GM18909 (cell line): ENCODE data around the gene TBC1D16.

ENCODE experiments used
- ATAC-seq: cut with Tn5 transposase; IDR thresholded peaks from one replicate; pipeline ENCODE4 v1.9.1; 2021; ENCODE audit warnings: mild to moderate bottlenecking; ENCODE audit not compliant: unreplicated experiment, poor library complexity

The TBC1D16 gene

GRCh38 chr17:80027043-80027435, 8.6 kb downstream of the TBC1D16 start:
- ATAC-seq, result no peak

GRCh38 chr17:80026359-80027042, 9.2 kb downstream of the TBC1D16 start:
- no peak for ATAC-seq

- ATAC-seq, result no peak
Observed at GRCh38 chr17:80025796-80026195, 9.9 kb downstream of the TBC1D16 start.

GRCh38 chr17:80025140-80025539, 10.5 kb downstream of the TBC1D16 start:
- no peak for ATAC-seq

- ATAC-seq, result no peak
Observed at GRCh38 chr17:80024206-80024972, 11.3 kb downstream of the TBC1D16 start.

GRCh38 chr17:80023481-80024205, 12.0 kb downstream of the TBC1D16 start:
- no peak for ATAC-seq

- no peak for ATAC-seq
Observed at GRCh38 chr17:80021600-80021999, 14.1 kb downstream of the TBC1D16 start.

- no peak for ATAC-seq
Observed at GRCh38 chr17:80018917-80019651, 16.6 kb downstream of the TBC1D16 start.

GRCh38 chr17:80017226-80018010, 18.3 kb downstream of the TBC1D16 start:
- ATAC-seq, result no peak

GRCh38 chr17:80012765-80013741, 22.6 kb downstream of the TBC1D16 start:
- ATAC-seq, result no peak

- no peak for ATAC-seq
Observed at GRCh38 chr17:80011989-80012555, 23.6 kb downstream of the TBC1D16 start.

- no peak for ATAC-seq
Observed at GRCh38 chr17:80010283-80010858, 25.3 kb downstream of the TBC1D16 start.

GRCh38 chr17:80009391-80010282, 26.0 kb downstream of the TBC1D16 start:
- no peak for ATAC-seq

GRCh38 chr17:80008848-80009247, 26.8 kb downstream of the TBC1D16 start:
- ATAC-seq, result no peak

GRCh38 chr17:80008383-80008840, 27.3 kb downstream of the TBC1D16 start:
- ATAC-seq, result no peak

- no peak for ATAC-seq
Observed at GRCh38 chr17:80007939-80008338, 27.7 kb downstream of the TBC1D16 start.
